CD4-positive, alpha-beta memory T cell (primary cell): ENCODE results near the gene RSPH6A. TPM values are rescaled to one million over a fixed set of nuclear protein-coding genes. Genes with fewer than 3 reads are reported as not detected.

Source experiments
- CTCF ChIA-PET: fragments of 350-600 bp; sonication (Branson Sonifier 250); formaldehyde crosslinking; loops from one replicate; lab custom pipeline; 2021; ENCODE audit warnings: inconsistent platforms; ENCODE audit not compliant: partially characterized antibody; lab: Charles Lee
- POLR2A ChIA-PET: fragments of 350-600 bp; sonication (Branson Sonifier 250); formaldehyde crosslinking; loops from one replicate; lab custom pipeline; 2021; ENCODE audit not compliant: partially characterized antibody; lab: Charles Lee
- DNase-seq, 5 donors: peaks; one replicate each; pipeline versions ENCODE4 v3.0.0 to v3.0.0-alpha.2; 2020 to 2022; ENCODE audit warnings: mixed read lengths in 1 of 5
- H3K27ac ChIP-seq: one replicate; pipeline ENCODE4 v1.7.0; 2013; ENCODE audit warnings: low read depth, low read length
- H3K27me3 ChIP-seq: 2 replicates; pipeline ENCODE4 v1.7.0; 2013; ENCODE audit warnings: mild to moderate bottlenecking, low read length, moderate library complexity; ENCODE audit not compliant: insufficient read depth
- H3K36me3 ChIP-seq: 2 replicates; pipeline ENCODE4 v1.7.0; 2013; ENCODE audit warnings: mild to moderate bottlenecking, low read length, moderate library complexity; ENCODE audit not compliant: insufficient read depth
- H3K4me1 ChIP-seq: 2 replicates; pipeline ENCODE4 v1.7.0; 2013; ENCODE audit warnings: mild to moderate bottlenecking, low read length, moderate library complexity; ENCODE audit not compliant: insufficient read depth
- H3K4me3 ChIP-seq, 2 donors: one replicate each; pipeline ENCODE4 v1.7.0; 2013; ENCODE audit warnings: low read length in 2 of 2, mild to moderate bottlenecking in 1 of 2
- H3K9me3 ChIP-seq, 2 donors: one replicate each; pipeline ENCODE4 v1.7.0; 2013; ENCODE audit warnings: low read length in 2 of 2, control low read depth in 1 of 2; ENCODE audit not compliant: control insufficient read depth in 1 of 2
- H3K27ac Mint-ChIP-seq, 7 donors: one replicate each; pipeline ENCODE4 v1.8.0; 2020 to 2021; ENCODE audit warnings: mixed read lengths in 7 of 7, mild to moderate bottlenecking in 6 of 7, inconsistent platforms in 3 of 7, moderate library complexity in 3 of 7
- H3K27me3 Mint-ChIP-seq, 2 donors: one replicate each; pipeline ENCODE4 v1.8.0; 2020 to 2021; ENCODE audit warnings: mixed read lengths in 2 of 2
- H3K36me3 Mint-ChIP-seq, 2 donors: one replicate each; pipeline ENCODE4 v1.8.0; 2020 to 2021; ENCODE audit warnings: mixed read lengths in 2 of 2, inconsistent platforms in 1 of 2, mild to moderate bottlenecking in 1 of 2
- H3K4me1 Mint-ChIP-seq, 4 donors: one replicate each; pipeline ENCODE4 v1.8.0; 2020 to 2021; ENCODE audit warnings: mixed read lengths in 4 of 4, mild to moderate bottlenecking in 1 of 4
- H3K4me3 Mint-ChIP-seq, 8 donors: one replicate each; pipeline ENCODE4 v1.8.0; 2020 to 2021; ENCODE audit warnings: mixed read lengths in 8 of 8, mild to moderate bottlenecking in 7 of 8, moderate library complexity in 6 of 8, inconsistent platforms in 3 of 8
- H3K9me3 Mint-ChIP-seq, 8 donors: one replicate each; pipeline ENCODE4 v1.8.0; 2020 to 2021; ENCODE audit warnings: mixed read lengths in 8 of 8, mild to moderate bottlenecking in 5 of 8, inconsistent platforms in 3 of 8, moderate library complexity in 1 of 8
- intact Hi-C: fragments of 100-400 bp; cut with micrococcal nuclease; formaldehyde crosslinking; loops from one replicate; pipeline ENCODE4 v1.15.1; 2023
- polyA plus RNA-seq, 2 donors: library from polyadenylated mRNA; unstranded; fragments of 300-500 nt; fragmentation: Illumina TruSeq; gene quantifications; one replicate each; pipeline ENCODE4 v1.2.3, GENCODE V29; 2021
- total RNA-seq, 2 experiments: library from RNA; stranded (reverse); gene quantifications; one replicate each; pipeline ENCODE4 v1.2.3, GENCODE V29; 2021

The RSPH6A gene
- total and polyA plus RNA-seq, 4 experiments from 2014 or later: 0.29 to 0.39 TPM; not detected in 2

GRCh38 chr19:45789035-45789786 lies 25.9 kb downstream of the RSPH6A start:
- Mint-ChIP-seq H3K9me3 (no peaks in the 10 kb centered on the region), H3K27ac (peak overlapping the region in 2 of 7 donors; percentile 34 to 69), H3K4me1 (peaks cover 28 to 40% (median 33%) of the 10 kb centered on the region in 4 donors), H3K36me3 (peaks cover 32 to 45% of the 10 kb centered on the region in 2 donors), H3K4me3 (peak overlapping the region in 2 of 8 donors; percentile 31 to 34), H3K27me3 (peaks cover 2 to 12% of the 10 kb centered on the region in 2 donors)
- Histone ChIP-seq H3K36me3 (peaks cover 20% of the 10 kb centered on the region), H3K9me3 (no peaks in the 10 kb centered on the region), H3K4me3 (no peak overlapping the region), H3K4me1 (peaks cover 32% of the 10 kb centered on the region), H3K27ac (no peak overlapping the region), H3K27me3 (no peaks in the 10 kb centered on the region)
- ChIA-PET POLR2A (interaction anchor here (1.0 kb wide), 2 partner anchors 20 to 72 kb away, joined by 3 to 7 read pairs; partner anchors contain the start of gene SIX5), CTCF (interaction anchor here (1.1 to 1.6 kb wide), 2 partner anchors 10 to 20 kb away, joined by 5 read pairs; partner anchors contain the start of gene SIX5)
- DNase-seq: no peak
- intact Hi-C loops: no loop called here

- H3K27ac Mint-ChIP-seq: no peak overlapping the region
- no peak for DNase-seq
- ChIA-PET CTCF (no interaction called here), POLR2A (no interaction called here)
- intact Hi-C loops: no loop called here
- peaks cover 20% of the 10 kb centered on the region for H3K36me3 ChIP-seq
- no peak overlapping the region for H3K4me3 Mint-ChIP-seq
- H3K4me1 Mint-ChIP-seq: peaks cover 11 to 18% (median 14%) of the 10 kb centered on the region in 4 donors
- H3K4me3 ChIP-seq: no peak overlapping the region
- no peak overlapping the region for H3K27ac ChIP-seq
- H3K9me3 ChIP-seq: no peaks in the 10 kb centered on the region
- H3K27me3 ChIP-seq: no peaks in the 10 kb centered on the region
- H3K36me3 Mint-ChIP-seq: peaks cover 32 to 35% of the 10 kb centered on the region in 2 donors
- H3K9me3 Mint-ChIP-seq: no peaks in the 10 kb centered on the region
- H3K4me1 ChIP-seq: peaks cover 12% of the 10 kb centered on the region
- H3K27me3 Mint-ChIP-seq: peaks cover 0 to 2% of the 10 kb centered on the region in 2 donors
Observed at GRCh38 chr19:45786533-45786894, 28.6 kb downstream of the RSPH6A start.

- Mint-ChIP-seq H3K4me3 (no peak overlapping the region), H3K9me3 (no peaks in the 10 kb centered on the region), H3K27me3 (peaks cover 1 to 4% of the 10 kb centered on the region in 2 donors), H3K36me3 (peaks cover 32 to 33% of the 10 kb centered on the region in 2 donors), H3K4me1 (peaks cover 8 to 15% (median 10%) of the 10 kb centered on the region in 4 donors), H3K27ac (no peak overlapping the region)
- ChIA-PET POLR2A (no interaction called here), CTCF (no interaction called here)
- no peak overlapping the region for H3K27ac ChIP-seq
- peaks cover 7% of the 10 kb centered on the region for H3K4me1 ChIP-seq
- no peak overlapping the region for H3K4me3 ChIP-seq
- intact Hi-C loops: no loop called here
- no peaks in the 10 kb centered on the region for H3K9me3 ChIP-seq
- no peak for DNase-seq
- no peaks in the 10 kb centered on the region for H3K27me3 ChIP-seq
- peaks cover 20% of the 10 kb centered on the region for H3K36me3 ChIP-seq
Observed at GRCh38 chr19:45785781-45786532, 29.2 kb downstream of the RSPH6A start.

GRCh38 chr19:45785097-45785496 lies 30.0 kb downstream of the RSPH6A start:
- H3K4me3 Mint-ChIP-seq: no peak overlapping the region

GRCh38 chr19:45784096-45784495 lies 31.0 kb downstream of the RSPH6A start:
- POLR2A ChIA-PET: no interaction called here
- peaks cover 11 to 25% (median 17%) of the 10 kb centered on the region in 4 donors for H3K4me1 Mint-ChIP-seq

More at GRCh38 chr19:45785097-45785496, 30.0 kb downstream of the RSPH6A start:
- intact Hi-C loops: no loop called here
- no peak overlapping the region for H3K27ac Mint-ChIP-seq
- peaks cover 4% of the 10 kb centered on the region for H3K27me3 ChIP-seq
- H3K9me3 ChIP-seq: no peaks in the 10 kb centered on the region
- H3K9me3 Mint-ChIP-seq: no peaks in the 10 kb centered on the region
- DNase-seq: no peak
- peaks cover 2 to 6% of the 10 kb centered on the region in 2 donors for H3K27me3 Mint-ChIP-seq
- H3K4me1 ChIP-seq: peaks cover 2% of the 10 kb centered on the region
- H3K36me3 ChIP-seq: peaks cover 20% of the 10 kb centered on the region
- peaks cover 29 to 32% of the 10 kb centered on the region in 2 donors for H3K36me3 Mint-ChIP-seq
- H3K27ac ChIP-seq: no peak overlapping the region
- peaks cover 6 to 16% (median 8%) of the 10 kb centered on the region in 4 donors for H3K4me1 Mint-ChIP-seq
- ChIA-PET CTCF (no interaction called here), POLR2A (interaction anchor here (0.7 kb wide), 1 partner anchor 15 kb away, joined by 3 read pairs; no protein-coding TSS in a partner anchor)
- H3K4me3 ChIP-seq: no peak overlapping the region

GRCh38 chr19:45782820-45783785 lies 32.0 kb downstream of the RSPH6A start:
- Histone ChIP-seq H3K27me3 (peaks cover 13% of the 10 kb centered on the region), H3K4me1 (peaks cover 20% of the 10 kb centered on the region), H3K36me3 (peaks cover 6% of the 10 kb centered on the region), H3K27ac (no peak overlapping the region), H3K9me3 (no peaks in the 10 kb centered on the region), H3K4me3 (no peak overlapping the region)
- CTCF ChIA-PET: interaction anchor here (0.6 to 2.6 kb wide), 4 partner anchors 14 to 1839 kb away, joined by 3 to 13 read pairs (median 4); partner anchors contain the start of gene SIX5
- no peak for DNase-seq
- peaks cover 12 to 26% (median 19%) of the 10 kb centered on the region in 4 donors for H3K4me1 Mint-ChIP-seq
- POLR2A ChIA-PET: interaction anchor here (0.7 to 1.0 kb wide), 4 partner anchors 10 to 16 kb away, joined by 3 to 6 read pairs (median 3); partner anchors contain the start of genes DMWD and SIX5
- intact Hi-C loops: no loop called here
- H3K27ac Mint-ChIP-seq: no peak overlapping the region
- H3K27me3 Mint-ChIP-seq: peaks cover 4 to 16% of the 10 kb centered on the region in 2 donors
- H3K36me3 Mint-ChIP-seq: peaks cover 22 to 24% of the 10 kb centered on the region in 2 donors
- no peaks in the 10 kb centered on the region for H3K9me3 Mint-ChIP-seq
- no peak overlapping the region for H3K4me3 Mint-ChIP-seq

More at GRCh38 chr19:45784096-45784495, 31.0 kb downstream of the RSPH6A start:
- Histone ChIP-seq H3K4me1 (peaks cover 12% of the 10 kb centered on the region), H3K27ac (no peak overlapping the region), H3K9me3 (no peaks in the 10 kb centered on the region), H3K36me3 (peaks cover 16% of the 10 kb centered on the region), H3K4me3 (no peak overlapping the region), H3K27me3 (peaks cover 12% of the 10 kb centered on the region)
- peaks cover 29 to 31% of the 10 kb centered on the region in 2 donors for H3K36me3 Mint-ChIP-seq
- DNase-seq: no peak
- H3K9me3 Mint-ChIP-seq: no peaks in the 10 kb centered on the region
- peaks cover 3 to 13% of the 10 kb centered on the region in 2 donors for H3K27me3 Mint-ChIP-seq
- H3K4me3 Mint-ChIP-seq: no peak overlapping the region
- CTCF ChIA-PET: no interaction called here
- H3K27ac Mint-ChIP-seq: peak overlapping the region in 1 of 7 donors; percentile 29
- intact Hi-C loops: no loop called here
